SKM-1 treated with dmso at 0.1 percent for 144 hours (cell line): ENCODE data around the gene EVA1C.
"Not testable (repeated sequence)": the region's sequence is repeated elsewhere in the genome, so short reads cannot be mapped to it uniquely, and the experiment has no call there.

Experiments
- DNase-seq: peaks from one replicate; lab custom pipeline; 2025; ENCODE audit not compliant: unreplicated experiment; lab: John Stamatoyannopoulos, UW

The EVA1C gene

GRCh38 chr21:32523988-32524719 lies 111.6 kb downstream of the EVA1C start:
- DNase-seq: no peak

DNA sequence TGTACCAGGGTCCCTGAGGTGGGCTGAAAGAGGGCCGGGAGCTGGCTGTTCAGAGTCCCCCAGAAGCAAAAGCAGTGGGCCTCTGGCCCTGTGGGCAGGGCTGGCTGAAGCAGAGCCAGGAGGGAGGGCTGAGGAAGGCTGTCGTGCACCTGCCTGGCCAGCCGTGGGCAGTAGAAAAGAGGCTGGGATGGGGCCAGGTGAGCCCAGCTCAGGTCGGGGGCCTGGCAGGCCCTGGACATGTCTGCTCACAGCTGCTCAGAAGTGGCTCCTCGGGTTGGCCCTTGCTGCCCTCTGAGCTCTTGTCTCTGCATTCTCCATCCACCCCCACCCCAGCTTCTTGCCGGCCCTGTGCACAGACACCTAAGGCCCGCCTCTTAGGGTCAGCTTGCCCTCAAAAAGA lies 112.8 kb downstream of the EVA1C start:
- DNase-seq: no peak

DNA sequence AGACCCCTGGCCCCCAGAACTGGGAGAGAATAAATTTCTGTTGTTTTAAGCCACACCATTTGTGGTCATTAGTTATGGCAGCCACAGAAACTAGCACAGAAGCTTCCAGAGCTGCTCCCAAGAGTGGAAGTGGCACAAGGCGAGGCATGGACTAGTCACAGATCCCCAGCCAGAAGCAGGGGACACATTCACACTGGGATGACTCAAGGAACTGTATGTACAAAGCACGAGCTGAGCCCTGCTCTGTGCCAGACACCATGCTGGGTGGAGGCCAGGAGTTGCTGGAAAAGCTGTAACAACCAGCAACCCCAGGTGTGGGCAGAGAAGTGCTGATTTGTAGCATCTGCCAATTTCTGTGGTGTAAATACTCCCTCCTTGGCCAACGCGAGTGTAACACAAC lies 117.2 kb downstream of the EVA1C start:
- DNase-seq: no peak

DNA sequence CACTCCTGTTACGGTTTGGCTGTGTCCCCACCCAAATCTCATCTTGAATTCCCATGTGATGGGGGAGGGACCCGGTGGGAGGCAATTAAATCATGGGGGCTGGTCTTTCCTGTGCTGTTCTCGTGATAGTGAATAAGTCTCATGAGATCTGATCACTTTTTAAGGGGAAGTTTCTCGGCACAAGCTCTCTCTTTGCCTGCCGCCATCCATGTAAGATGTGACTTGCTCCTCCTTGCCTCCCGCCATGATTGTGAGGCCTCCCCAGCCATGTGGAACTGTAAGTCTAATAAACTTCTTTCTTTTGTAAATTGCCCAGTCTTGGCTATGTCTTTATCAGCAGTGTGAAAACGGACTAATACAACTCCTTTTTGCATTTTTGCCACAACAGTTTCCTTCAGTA lies 118.3 kb downstream of the EVA1C start:
- not testable (repeated sequence) for DNase-seq

DNA sequence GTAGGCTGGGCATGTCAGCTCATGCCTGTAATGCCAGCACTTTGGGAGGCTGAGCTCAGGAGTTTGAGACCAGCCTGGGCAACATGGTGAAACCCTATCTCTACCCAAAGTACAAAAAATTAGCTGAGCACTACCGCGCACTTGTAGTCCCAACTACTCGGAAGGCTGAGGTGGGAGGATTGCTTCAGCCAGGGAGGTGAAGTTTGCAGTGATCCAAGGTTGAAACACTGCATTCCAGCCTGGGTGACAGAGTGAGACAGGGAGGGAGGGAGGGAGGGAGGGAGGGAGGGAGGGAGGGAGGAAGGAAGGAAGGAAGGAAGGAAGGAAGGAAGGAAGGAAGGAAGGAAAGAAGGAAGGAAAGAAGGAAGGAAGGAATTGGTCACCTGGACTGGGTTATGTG lies 119.1 kb downstream of the EVA1C start:
- DNase-seq: not testable (repeated sequence)

GRCh38 chr21:32532636-32533035 lies 120.1 kb downstream of the EVA1C start:
- no peak for DNase-seq

- DNase-seq: no peak
These were observed 120.5 kb downstream of the EVA1C start for GRCh38 chr21:32533053-32533452.

DNA sequence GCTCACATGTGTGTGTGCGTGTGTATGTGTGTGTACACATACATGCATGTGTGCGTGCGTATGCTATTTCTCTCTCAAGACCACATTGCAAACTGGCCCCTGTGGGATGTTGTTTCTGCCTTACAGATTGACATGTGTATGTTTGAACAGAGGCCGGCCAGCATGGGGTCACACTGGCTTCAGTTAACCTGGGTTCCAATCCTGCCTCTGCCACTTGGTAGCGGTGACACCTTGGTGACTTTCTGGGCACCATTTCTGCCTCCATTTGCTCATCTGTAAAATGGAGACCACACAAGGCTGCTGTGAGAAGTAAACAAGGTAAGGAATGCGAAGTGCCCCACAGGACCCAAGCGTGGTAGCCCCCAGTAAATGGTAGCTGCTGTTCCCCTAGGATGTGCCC lies 121.1 kb downstream of the EVA1C start:
- DNase-seq: no peak

DNA sequence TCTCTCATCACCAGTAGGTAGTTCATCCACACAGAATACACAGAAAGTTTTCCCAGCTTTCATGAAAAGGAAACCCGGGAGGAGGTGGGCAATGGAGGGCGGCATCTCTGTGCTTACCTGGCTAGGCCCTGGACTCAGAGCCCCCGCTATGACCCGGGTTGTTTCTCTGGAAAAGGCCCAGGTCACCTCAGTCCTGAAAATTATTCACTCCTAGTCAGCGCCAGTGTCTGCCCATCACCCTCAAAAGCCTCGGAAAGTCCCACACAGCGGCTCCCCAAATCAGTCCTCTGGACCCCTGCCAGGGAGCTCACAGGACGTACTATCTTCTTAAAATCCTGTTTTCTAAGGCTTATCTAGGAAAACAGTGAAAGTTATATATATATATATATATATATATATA lies 121.6 kb downstream of the EVA1C start:
- no peak for DNase-seq

GRCh38 chr21:32535612-32536011 lies 123.1 kb downstream of the EVA1C start:
- DNase-seq: no peak

DNA sequence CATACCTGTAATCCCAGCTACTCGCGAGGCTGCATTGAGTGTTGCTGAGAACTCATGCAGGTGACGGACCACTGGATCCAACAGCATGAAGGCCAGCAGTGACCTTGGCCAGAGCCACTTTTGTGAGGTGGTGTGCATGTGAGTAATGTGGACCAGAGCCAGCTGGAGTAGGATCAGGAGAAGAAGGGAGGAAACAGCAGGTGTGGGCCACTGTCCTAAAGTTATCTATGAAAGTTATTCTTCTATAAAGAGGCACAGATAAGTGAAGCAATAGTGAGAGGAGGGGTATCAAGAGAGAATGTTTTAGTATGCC lies 125.0 kb downstream of the EVA1C start:
- DNase-seq: no peak

- DNase-seq: no peak
These were observed 125.8 kb downstream of the EVA1C start for GRCh38 chr21:32538147-32538792.

GRCh38 chr21:32539378-32539777 lies 126.9 kb downstream of the EVA1C start:
- DNase-seq: no peak

DNA sequence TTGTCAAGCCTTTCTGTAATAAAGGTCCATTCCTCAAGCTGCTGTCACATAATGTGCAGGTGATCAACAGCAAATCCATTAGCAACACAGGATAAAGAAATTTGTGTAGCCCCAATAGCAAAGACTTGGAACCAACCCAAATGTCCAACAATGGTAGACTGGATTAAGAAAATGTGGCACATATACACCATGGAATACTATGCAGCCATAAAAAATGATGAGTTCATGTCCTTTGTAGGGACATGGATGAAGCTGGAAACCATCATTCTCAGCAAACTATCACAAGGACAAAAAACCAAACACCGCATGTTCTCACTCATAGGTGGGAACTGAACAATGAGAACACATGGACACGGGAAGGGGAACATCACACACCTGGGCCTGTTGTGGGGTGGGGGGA lies 130.6 kb downstream of the EVA1C start:
- DNase-seq: not testable (repeated sequence)

DNA sequence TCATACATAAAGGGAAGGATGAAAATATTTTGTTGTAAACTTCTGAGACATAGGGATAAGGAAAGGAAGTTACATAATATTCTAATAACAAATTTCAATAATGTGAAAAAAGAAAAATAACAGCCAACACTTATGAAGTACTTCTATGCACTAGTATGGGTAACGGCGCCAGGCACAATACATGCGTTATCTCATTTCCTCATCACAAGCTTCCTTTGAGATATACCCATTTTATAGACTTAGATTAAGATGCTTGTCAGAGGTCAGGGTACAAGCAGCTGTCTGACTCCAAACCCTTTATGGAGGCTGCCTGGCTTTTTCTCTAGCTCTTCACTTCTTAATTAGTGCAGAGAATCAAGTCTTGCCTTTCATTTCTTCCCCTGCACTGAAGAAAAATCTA lies 131.5 kb downstream of the EVA1C start:
- no peak for DNase-seq

- no peak for DNase-seq
These were observed 132.2 kb downstream of the EVA1C start for GRCh38 chr21:32544697-32545096.

GRCh38 chr21:32545948-32546441 lies 133.5 kb downstream of the EVA1C start:
- no peak for DNase-seq

- no peak for DNase-seq
These were observed 134.5 kb downstream of the EVA1C start for GRCh38 chr21:32547018-32547417.

- DNase-seq: peak; percentile 15
These were observed 136.5 kb downstream of the EVA1C start for GRCh38 chr21:32548978-32549377.

DNA sequence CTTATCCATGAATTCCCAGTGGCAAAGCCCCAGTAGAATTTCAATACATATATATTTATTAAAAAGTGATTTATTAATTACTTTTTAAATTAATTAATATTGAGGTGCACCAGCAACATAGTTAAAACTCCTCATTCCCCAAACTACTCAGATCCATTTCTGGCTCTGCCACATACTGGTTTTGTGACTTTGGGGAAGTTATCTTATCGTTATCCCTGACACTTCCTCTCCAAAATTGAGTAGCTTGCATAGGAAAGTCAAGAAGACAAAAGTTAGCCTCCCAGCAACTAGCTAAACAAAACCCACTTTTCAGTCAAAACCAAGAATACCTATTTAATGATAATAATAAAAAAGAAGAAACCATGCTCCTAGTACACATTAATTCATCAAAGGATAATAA lies 136.9 kb downstream of the EVA1C start:
- DNase-seq: peak; percentile 48

DNA sequence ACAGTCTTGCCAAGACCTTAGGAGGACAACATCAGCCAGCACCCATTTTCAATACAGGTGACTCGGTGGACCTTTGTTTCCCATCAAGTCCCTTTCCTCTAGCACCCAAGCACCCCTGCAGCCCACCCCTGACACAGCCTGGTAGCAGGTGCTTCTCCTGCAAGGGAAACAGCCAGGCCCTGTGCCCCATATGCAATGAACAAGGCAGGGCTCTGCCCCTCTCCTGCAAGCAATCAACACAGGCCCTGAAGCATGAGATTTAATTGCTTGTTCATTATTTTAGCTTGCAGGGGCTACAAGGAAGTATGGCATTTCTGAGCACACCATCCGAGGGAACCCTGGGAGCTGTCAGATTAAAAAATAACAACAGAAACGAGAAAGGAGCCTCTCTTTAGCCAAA lies 137.4 kb downstream of the EVA1C start:
- no peak for DNase-seq

- no peak for DNase-seq
These were observed 142.5 kb downstream of the EVA1C start for GRCh38 chr21:32554832-32555638.
